ENCODE measurements around the gene ATF1.

The ATF1 gene

DNA sequence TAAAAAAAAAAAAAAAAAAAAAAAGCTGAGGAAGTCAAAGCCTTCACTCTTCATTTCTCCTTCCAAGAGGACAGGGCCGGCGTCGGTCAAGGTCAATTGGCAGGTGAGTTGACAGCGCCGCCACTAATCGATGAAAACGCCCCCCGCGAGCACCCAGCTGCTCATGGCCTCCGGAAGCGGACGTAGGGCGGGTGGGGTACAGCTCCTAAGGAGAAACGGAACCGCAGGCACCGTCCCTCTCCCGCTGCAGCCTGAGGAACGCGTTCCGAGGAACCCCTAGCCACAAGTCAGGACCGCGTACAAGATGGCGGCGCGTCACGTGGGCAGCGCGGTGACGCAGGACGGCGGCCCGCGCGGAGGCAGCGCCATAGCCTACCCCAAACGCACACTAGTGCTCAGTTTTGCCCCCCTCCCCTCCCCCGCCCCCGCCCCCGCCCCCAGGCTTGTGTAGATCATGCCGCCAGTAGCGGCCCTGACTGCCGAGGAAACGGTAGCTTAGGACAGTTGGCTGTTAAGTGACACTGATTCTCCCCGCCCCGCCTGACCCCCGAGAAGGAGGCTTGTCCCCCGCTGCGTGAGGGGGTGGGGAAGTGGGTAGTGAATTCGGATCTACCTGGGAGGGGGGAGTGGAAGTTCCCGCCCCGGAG is at the start of gene ATF1:
Gene ATF1 (plus strand): TSS at position 463 of the 647 bp plus-strand sequence. CDS start 16,045 bp downstream, outside the sequence.
- DNase-seq: peak; percentile 75

DNA sequence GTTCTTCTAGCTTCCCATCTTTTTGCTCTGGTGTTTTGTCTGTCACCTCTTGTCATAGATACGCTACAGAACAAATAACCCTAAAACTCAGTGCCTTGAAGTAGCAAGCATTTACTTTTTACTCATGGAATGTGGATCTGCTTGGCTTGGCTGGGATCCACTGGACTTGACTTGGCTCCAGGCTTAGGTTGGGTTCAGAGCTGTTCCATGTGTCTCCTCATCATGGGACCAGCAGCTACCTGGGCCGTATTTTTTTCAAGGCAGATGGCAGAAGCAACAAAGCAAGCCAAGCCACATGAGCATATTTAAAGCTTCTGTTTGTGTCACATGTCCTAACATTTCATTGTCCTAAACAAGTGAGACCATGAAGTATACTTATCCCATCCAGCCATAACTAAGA is 48.7 kb upstream of the ATF1 start:
- no peak for DNase-seq

DNA sequence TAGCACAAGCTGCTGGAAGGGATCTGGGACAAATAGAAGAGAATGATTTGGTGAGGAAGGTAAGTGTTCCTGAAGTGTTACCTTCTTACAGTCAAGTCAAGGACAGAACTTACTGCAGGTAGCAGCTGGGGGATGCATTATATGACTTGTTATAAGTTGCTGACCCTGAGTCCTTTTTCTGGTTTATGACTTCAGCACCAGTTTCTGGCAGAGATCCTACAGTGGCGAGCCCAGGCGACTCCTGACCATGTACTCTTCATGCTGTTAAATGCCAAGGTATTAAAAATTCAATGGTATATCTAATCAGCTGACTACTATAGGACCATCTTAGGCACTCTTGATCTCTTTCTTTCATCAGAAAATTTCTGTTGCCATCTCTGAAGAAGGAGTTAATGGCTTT is 45.1 kb upstream of the ATF1 start:
- DNase-seq: no peak

DNA sequence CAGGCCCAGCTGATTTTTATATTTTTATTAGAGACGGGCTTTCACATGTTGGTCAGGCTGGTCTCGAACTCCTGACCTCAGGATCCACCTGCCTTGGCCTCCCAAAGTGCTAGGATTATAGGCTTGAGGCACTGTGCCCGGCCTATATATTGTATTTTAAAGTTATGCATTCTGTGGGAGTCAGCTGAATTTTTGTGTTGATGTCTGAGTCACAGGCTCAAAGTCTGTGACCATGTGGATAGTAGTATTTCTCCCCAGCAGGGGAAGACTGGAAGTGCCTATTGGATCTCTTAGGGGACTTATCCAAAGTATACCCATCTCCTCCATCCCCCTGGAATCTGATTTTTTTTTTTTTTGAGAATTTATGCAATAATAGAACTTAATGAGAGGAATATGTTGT is 43.8 kb upstream of the ATF1 start:
- no peak for DNase-seq

GRCh38 chr12:50720501-50720900 is 43.4 kb upstream of the ATF1 start:
- no peak for DNase-seq

DNA sequence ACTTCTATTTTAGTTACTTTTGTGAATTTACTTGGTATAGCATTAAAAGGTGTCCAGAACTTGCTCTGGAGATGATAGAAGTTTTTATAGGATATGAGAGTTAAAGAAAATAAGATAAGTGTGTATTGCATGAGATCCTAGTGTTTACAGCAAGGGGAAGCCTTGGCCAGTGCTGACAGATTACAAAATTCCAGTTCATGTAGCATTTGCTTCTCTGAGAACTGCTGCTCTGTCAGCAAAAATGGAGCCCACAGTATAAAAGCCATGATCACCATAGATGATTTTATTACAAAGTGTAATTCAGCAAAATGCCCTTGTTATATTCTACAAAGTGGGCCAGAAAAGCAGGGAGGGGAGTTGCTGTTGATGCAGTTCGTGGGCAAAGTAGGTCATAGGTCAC is 40.0 kb upstream of the ATF1 start:
- no peak for DNase-seq

- no peak for DNase-seq
Measured at GRCh38 chr12:50725011-50725942, 38.6 kb upstream of the ATF1 start.

DNA sequence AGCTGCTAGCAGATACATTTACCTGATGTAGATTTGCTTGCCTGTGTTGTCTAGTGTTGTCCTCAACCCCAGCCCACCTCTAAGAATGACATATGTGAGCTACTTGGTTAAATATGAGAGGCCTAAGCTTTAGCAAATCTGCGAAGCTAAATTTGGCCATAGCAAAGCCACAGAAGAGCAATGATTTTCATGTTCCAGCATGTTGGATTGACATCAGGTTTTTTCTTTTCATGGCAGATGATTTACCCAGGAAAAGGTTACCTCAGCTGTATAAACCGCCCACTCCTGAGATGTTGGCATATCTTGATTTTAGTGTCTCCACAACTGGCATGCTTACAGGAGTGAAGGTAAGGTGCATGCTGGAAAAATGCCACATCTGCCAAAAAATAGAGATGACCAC is 36.4 kb upstream of the ATF1 start:
- DNase-seq: no peak

GRCh38 chr12:50728417-50728816 is 35.5 kb upstream of the ATF1 start:
- no peak for DNase-seq

DNA sequence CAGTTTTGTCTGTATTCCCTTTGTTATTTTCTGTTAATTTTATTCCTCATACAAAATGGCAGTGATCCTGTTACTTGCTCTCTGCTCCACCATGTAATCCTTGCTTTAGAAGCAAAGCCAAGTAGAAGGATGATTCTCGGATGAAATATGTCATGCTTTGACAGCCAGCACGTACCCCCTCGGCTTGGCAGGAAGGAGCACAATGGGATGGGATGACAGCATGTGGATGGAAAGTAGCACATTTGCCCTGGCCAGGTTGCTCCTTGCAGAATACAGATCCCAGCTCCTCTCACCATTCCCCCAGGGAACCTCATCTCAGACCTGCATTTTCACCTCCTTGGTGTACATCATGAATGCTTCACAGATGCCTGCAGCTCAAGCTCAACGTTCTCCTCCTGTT is 35.1 kb upstream of the ATF1 start:
- DNase-seq: no peak

DNA sequence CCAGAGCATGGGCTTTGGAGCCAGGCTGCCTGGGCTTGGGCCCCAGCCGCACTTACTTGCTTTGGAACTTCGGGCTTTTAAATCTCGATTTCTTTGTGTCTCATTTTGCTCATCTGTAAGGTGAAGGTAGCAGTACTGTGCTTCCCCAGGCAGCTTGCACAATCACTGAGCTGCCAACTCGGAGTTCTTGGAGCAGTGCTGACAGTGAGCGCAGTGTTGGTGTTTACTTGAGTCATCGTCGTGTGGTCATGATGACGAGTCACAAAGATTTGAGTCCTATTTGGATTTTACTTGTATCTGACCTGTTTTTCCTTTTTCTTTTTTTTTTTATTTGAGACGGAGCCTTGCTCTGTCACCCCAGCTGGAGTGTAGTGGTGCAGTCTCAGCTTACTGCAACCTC is 31.3 kb upstream of the ATF1 start:
- no peak for DNase-seq

DNA sequence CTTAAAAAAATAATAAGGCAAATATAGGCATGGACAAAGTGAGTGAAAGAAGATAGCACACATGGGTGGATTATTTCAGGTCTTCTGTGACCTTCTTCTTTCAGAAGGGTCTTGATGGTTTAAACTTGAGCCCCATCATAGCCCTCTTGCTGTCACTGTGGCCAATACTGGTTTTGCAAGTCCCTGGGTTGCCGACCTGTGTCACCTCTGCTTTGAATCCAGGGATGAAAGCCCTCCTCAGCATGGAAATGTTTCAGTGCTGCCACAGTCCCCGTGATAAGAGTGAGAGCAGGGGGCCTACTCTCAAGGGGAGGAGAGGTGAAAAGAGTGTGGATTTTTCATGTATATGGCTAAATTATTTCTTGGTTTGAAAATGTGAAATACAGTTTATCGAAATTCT is 30.2 kb upstream of the ATF1 start:
- no peak for DNase-seq

DNA sequence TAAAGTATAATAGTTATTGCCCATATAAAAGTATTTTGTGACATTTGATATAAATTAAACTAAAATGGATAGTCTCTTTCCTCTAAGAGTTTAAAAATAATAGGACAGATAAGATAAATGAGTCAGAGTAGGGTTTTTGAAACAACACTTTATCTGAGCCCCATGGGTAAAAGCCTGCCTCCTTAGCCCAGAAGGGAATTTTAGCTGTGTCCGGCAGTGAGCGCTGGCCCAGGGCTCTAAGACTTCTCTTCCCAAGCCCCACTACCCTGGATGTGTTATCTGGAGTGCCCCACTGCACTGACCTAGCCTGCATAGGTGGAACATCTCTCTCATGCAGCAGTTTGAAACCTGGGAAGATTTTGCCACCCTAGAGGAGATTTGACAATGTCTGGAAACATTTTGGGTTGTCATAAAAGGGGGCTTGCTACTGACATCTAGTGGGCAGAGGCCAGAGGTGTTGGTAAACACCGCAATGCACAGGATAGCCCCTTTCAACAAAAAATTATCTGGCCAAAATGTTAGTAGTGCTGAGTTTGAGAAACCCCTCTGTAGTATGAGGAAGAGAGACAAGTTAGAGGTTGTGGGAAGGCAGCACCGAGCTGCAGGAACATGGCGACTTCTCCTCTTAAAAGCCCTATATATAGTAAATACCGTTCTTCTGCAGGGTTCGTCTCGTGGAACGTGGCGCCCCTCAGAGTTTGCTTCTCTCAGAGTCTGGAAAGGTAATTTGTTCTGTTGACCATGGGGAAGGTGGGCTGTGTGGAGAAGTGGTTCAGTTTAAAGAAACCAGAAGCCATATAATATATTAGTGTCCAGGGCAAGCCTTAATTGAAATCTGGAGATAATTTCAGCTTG is 29.3 kb upstream of the ATF1 start:
- peak; percentile 15 for DNase-seq

DNA sequence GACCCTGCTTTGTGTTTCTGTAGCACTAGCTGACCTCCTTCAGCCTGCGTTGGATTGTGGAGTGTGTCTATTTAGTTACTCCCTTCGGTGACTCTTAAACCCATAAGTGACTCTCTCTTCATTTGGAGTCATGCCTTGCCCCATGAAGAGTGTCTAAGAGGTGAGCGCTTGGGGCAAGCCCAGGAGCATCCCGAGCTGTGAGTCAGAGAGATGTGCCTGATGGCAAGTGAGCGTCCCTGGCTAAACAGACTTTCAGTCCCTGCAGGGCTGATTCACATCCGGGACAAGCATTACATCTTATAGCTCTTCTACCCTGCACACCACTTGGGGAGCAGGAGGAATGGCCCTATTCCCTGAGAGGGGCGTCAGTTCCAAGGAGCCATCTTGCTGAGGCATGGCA is 24.3 kb upstream of the ATF1 start:
- DNase-seq: no peak

GRCh38 chr12:50740307-50740706 is 23.6 kb upstream of the ATF1 start:
- no peak for DNase-seq

GRCh38 chr12:50742776-50743175 is 21.1 kb upstream of the ATF1 start:
- no peak for DNase-seq

GRCh38 chr12:50745861-50746260 is 18.0 kb upstream of the ATF1 start:
- DNase-seq: no peak

- DNase-seq: no peak
Measured at GRCh38 chr12:50746431-50746830, 17.5 kb upstream of the ATF1 start.

DNA sequence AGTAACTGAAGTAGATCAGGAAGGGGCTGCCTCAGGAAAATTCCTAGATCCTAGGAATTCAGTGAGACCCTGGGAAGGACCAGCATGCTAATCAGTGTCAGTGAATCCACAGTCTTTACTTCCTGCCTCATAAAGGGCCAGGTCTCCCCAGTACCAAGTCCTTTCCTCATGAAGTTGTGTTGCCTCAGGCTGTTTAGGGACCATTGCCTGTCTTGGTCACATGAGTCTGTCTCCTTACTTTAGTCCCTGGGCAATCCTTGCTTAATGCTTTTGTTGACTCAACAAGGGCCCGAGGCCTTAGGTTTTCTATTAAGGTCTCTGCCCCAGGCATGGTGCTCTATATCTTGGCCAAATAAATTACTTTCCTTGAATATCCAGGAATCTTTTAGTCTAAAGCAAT is 16.1 kb upstream of the ATF1 start:
- no peak for DNase-seq

- DNase-seq: no peak
Measured at GRCh38 chr12:50749459-50749882, 14.4 kb upstream of the ATF1 start.

GRCh38 chr12:50750366-50750765 is 13.5 kb upstream of the ATF1 start:
- no peak for DNase-seq

DNA sequence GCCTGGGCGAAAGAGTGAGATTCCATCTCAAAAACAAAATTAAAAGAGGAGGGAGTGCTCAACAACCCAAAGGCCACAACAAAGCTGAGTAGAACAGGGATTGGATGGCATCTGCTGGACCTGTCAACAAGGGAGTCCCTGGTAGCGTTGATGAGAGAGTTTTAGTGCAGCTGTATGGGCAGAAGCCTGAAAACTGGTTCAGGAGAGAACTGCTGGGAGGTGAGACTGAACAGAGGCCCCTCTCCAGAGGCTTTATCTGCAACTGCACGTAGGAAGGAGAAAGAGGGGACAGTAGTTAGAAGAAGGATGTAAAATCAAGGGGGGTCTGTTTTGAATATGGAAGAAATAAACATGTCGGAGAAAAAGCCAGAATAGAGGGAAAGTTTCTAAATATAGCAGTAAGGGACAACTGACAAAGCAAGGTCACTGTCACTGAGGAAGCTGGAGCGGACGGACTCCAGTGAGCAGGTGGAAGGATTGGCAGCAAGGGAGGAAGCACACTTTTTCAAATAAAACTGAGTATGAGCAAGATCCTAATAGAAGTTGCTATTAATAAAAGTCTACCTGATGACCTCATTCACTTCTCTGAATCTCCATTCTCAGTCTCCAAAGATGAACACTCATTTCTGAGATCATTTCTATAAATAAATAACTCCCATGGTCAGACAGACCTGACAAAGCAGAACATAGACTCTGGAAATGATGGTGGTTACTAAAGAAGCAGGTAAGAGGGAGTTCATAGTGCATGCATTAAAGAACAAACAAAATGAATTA is 11.8 kb upstream of the ATF1 start:
- DNase-seq: no peak
